Adrenal gland (tissue), 5 donors: ENCODE results near the gene ATXN7L2.
A peak's percentile ranks its signal among the peaks of the same experiment; 100 is the strongest.

ENCODE experiments used
- CTCF ChIP-seq, 6 experiments: fragments of 450-650 bp in 4 of 6; fragments of 200-600 bp in 2 of 6; sonication (generic) in 1 of 6; IDR thresholded peaks; 1 replicate in 5 of 6; 2 replicates in 1 of 6; pipeline versions ENCODE4 v1.5.1 to v1.8.0; 2016 to 2021; ENCODE audit warnings: antibody characterized with exemption in 6 of 6, mild to moderate bottlenecking in 2 of 6, moderate library complexity in 1 of 6
- POLR2A ChIP-seq, 2 donors: fragments of 450-650 bp; IDR thresholded peaks; one replicate each; pipeline ENCODE4 v1.6.1; 2017; ENCODE audit warnings: antibody characterized with exemption in 2 of 2, mild to moderate bottlenecking in 2 of 2, moderate library complexity in 1 of 2
- donor health status: DM: no; HTN: no; CAD: no.

DNA sequence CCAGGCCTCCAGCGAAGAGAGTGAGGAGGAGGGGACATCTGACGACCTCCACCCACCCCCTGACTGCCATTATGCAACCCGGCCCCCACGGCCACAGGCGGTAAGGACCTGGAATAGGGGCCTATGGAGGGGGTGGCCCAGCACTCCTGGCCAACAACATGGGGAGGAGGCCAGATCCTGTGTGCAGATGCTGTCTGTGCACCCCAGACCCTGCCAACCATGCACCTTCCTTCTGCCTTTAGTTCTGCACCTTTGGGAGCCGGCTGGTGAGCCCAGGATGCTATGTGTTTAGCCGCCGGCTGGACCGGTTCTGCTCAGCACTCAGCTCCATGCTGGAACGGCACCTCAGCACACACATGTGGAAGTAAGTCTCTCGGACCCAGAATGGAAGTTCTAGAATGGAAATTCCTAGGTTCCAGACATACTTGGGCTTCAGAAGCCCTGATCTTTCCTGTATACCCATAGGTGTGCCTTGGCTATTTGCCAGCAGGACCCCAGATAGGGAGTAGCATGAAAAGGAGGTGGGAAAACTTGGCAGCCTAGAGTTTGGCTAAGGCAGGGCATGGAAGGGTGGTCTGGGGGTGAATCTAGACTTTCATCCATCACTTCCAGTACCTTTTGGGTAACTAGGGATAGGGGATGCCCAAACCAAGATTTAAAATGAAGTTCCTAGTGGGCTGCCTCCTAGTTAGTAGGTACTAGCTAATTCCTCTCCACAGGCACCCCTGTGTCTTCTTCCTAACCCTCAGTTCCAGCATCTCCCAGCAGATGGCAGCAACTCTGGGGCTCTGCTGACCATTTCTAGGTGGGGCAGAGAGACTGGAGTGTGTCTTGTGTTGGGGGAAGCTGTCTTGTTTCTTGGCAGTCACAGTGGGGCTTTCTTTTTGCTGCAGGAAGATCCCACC, 6.6 kb downstream of the ATXN7L2 start:
- peak; percentile 67 to 82 (median 80) for TF ChIP-seq CTCF (IDR thresholded peaks at IDR 0.05)
- TF ChIP-seq POLR2A (IDR thresholded peaks at IDR 0.05), result no peak
